Measurements from ENCODE around the gene TMEM181.

The TMEM181 gene

GRCh38 chr6:158565482-158566040 lies 5.7 kb downstream of the TMEM181 start:
- no peak for DNase-seq

- DNase-seq = no peak
Observed at GRCh38 chr6:158566207-158566818, 6.4 kb downstream of the TMEM181 start.

- DNase-seq = no peak
Observed at GRCh38 chr6:158567152-158567551, 7.3 kb downstream of the TMEM181 start.

GRCh38 chr6:158567871-158568401 lies 8.0 kb downstream of the TMEM181 start:
- no peak for DNase-seq

GRCh38 chr6:158568549-158568948 lies 8.7 kb downstream of the TMEM181 start:
- DNase-seq = no peak

GRCh38 chr6:158569036-158569435 lies 9.1 kb downstream of the TMEM181 start:
- no peak for DNase-seq

GRCh38 chr6:158570681-158570962 lies 10.7 kb downstream of the TMEM181 start:
- DNase-seq = no peak

- DNase-seq = no peak
Observed at GRCh38 chr6:158571826-158572652, 12.1 kb downstream of the TMEM181 start.

GRCh38 chr6:158572653-158573541 lies 13.0 kb downstream of the TMEM181 start:
- no peak for DNase-seq

GRCh38 chr6:158573542-158573931 lies 13.6 kb downstream of the TMEM181 start:
- DNase-seq = no peak

GRCh38 chr6:158574800-158575199 lies 14.9 kb downstream of the TMEM181 start:
- no peak for DNase-seq

GRCh38 chr6:158575550-158575949 lies 15.7 kb downstream of the TMEM181 start:
- DNase-seq = peak; percentile 44

- no peak for DNase-seq
Observed at GRCh38 chr6:158584236-158584651, 24.4 kb downstream of the TMEM181 start.

- no peak for DNase-seq
Observed at GRCh38 chr6:158586652-158587051, 26.8 kb downstream of the TMEM181 start.

GRCh38 chr6:158589366-158589765 lies 29.5 kb downstream of the TMEM181 start:
- no peak for DNase-seq

- DNase-seq = no peak
Observed at GRCh38 chr6:158591134-158591809, 31.4 kb downstream of the TMEM181 start.

- no peak for DNase-seq
Observed at GRCh38 chr6:158591810-158592209, 31.9 kb downstream of the TMEM181 start.

- no peak for DNase-seq
Observed at GRCh38 chr6:158593670-158594069, 33.8 kb downstream of the TMEM181 start.

GRCh38 chr6:158595223-158595622 lies 35.3 kb downstream of the TMEM181 start:
- no peak for DNase-seq

- DNase-seq = no peak
Observed at GRCh38 chr6:158596861-158597260, 37.0 kb downstream of the TMEM181 start.

GRCh38 chr6:158597565-158597964 lies 37.7 kb downstream of the TMEM181 start:
- DNase-seq = no peak

GRCh38 chr6:158599635-158600034 lies 39.7 kb downstream of the TMEM181 start:
- DNase-seq = no peak

Measured in fibroblast of upper back skin (primary cell).